SK-N-MC (cell line): Measurements from ENCODE around the gene GNAI3.

ENCODE experiments used
- EZH2 ChIP-seq: fragments of 200-600 bp; sonication (generic); IDR thresholded peaks from one replicate; pipeline ENCODE4 v1.6.1; 2017; ENCODE audit warnings: antibody characterized with exemption
- FOXP2 ChIP-seq: optimal IDR thresholded peaks from 2 replicates; pipeline ENCODE3; 2011; ENCODE audit warnings: mild to moderate bottlenecking, moderate library complexity; ENCODE audit not compliant: insufficient read depth; ENCODE audit errors: extremely low read length, control extremely low read depth
- POLR2AphosphoS5 ChIP-seq: IDR thresholded peaks from 2 replicates; pipeline ENCODE4 v1.6.1; 2012; ENCODE audit warnings: mild to moderate bottlenecking, low read depth, low read length, borderline replicate concordance

- TF ChIP-seq POLR2AphosphoS5 (no peak), EZH2 (no peak), FOXP2 (no peak)
These were observed 41.3 kb downstream of the GNAI3 start for GRCh38 chr1:109589679-109590078.
